ENCODE data around the gene DUSP22. TPM values are rescaled to one million over a fixed set of nuclear protein-coding genes. Genes with fewer than 3 reads are reported as not detected.

DUSP22 gene
- total and polyA plus RNA-seq, 9 of the 15 experiments (the other 6 are each of a cell fraction or from before 2014, with no cell fraction given) = 9.3 to 19.4 (median 11.8) TPM

DNA sequence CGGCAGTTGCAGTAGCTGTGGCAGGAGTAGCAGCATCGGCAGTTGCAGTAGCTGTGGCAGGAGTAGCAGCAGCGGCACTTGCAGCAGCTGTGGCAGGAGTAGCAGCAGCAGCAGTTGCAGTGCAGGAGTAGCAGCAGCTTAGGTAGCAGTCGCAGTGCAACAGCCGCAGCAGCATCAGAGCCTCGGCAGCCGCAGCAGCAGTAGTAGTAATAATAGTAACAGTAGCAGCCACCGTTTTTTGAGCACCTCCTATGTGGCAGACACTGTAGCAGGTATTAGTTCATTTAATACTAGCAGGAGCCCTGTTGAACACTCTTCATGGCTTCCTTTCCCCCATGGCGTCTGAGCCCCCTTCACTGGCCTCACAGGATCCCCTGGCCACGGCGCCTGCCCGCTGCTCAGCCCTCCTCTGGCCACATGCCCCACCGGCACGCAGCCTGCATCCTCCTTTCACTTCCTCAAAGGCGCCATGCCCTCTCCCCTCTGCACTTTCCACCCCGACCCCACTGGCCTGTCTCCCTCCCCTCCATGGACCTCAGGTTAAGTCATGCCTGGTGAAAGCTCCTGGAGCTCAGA is 80.1 kb downstream of the DUSP22 start:
- H3K9ac ChIP-seq (ENCODE audit: insufficient read depth in 1 of 2, low read depth in 2 of 2, low read length in 2 of 2) = no peak overlapping the region
- ATAC-seq = no peak

More for the DNA sequence above, 80.1 kb downstream of the DUSP22 start:
- H3K4me1 ChIP-seq (replicated peaks in 1 of 2; ENCODE audit: control insufficient read depth in 2 of 2, insufficient read depth in 2 of 2, low read length in 2 of 2) = no peaks in the 10 kb centered on the region
- no peaks in the 10 kb centered on the region for H4K20me1 ChIP-seq (replicated peaks; ENCODE audit: control insufficient read depth, insufficient read depth, low read length)
- ChIA-PET POLR2A (interaction anchor here (0.6 to 1.1 kb wide), 3 partner anchors 12 to 169 kb away, joined by 3 read pairs; no protein-coding TSS in a partner anchor), CTCF (ENCODE audit: low intra/inter-chr PET ratio) (no interaction called here)
- H3K36me3 ChIP-seq (ENCODE audit: control insufficient read depth, insufficient read depth, low read length) = no peaks in the 10 kb centered on the region
- peaks cover 49 to 72% of the 10 kb centered on the region in 2 experiments for H3K27me3 ChIP-seq (ENCODE audit: control insufficient read depth in 2 of 2, insufficient read depth in 2 of 2, low read length in 2 of 2)
- 3% methylated on average over 16 of the region's 16 CpGs for WGBS (ENCODE audit: insufficient coverage, low coverage, missing lambda C conversion rate)
- no peak overlapping the region for H3K4me2 ChIP-seq (ENCODE audit: insufficient read depth, low read length)
- no peak overlapping the region for H3K27ac ChIP-seq (ENCODE audit: extremely low read depth, low read depth, low read length)
- H3K9me3 ChIP-seq (replicated peaks; ENCODE audit: control insufficient read depth, insufficient read depth, low read depth, low read length) = no peaks in the 10 kb centered on the region
- intact Hi-C loops (cut with micrococcal nuclease) = no loop called here
- no peak overlapping the region for H2AFZ ChIP-seq (ENCODE audit: low read depth, low read length)
- no peaks in the 10 kb centered on the region for H3K79me2 ChIP-seq (ENCODE audit: control insufficient read depth, insufficient read depth, low read length)
- no peaks in the 10 kb centered on the region for H3K9me1 ChIP-seq (ENCODE audit: control insufficient read depth, insufficient read depth, low read length)
- in situ Hi-C loops (cut with MboI) = no loop called here
- BruUV-seq (replicated peaks) = no TSS peak
- FAIRE-seq (no peak), DNase-seq (ENCODE audit: extremely low read depth in 1 of 4, low spot score in 3 of 4) (no peak)
- no peak overlapping the region for H3K4me3 ChIP-seq
- TF ChIP-seq CEBPB (tag; IDR thresholded peaks at IDR 0.05) (no peak), PCBP2 (IDR thresholded peaks at IDR 0.05; ENCODE audit: low read depth, low read length, poor library complexity, severe bottlenecking) (no peak), ZBTB8A (IDR thresholded peaks at IDR 0.05; ENCODE audit: partially characterized antibody) (no peak), HMG20A (CRISPR knock-in tag; conservative IDR thresholded peaks at IDR 0.05) (no peak), ETV5 (CRISPR knock-in tag; IDR thresholded peaks at IDR 0.05; ENCODE audit: low read depth) (no peak), CBX2 (IDR thresholded peaks at IDR 0.05; ENCODE audit: insufficient read depth, low read length, poor library complexity, severe bottlenecking) (no peak), ZNF77 (CRISPR knock-in tag; IDR thresholded peaks at IDR 0.05) (no peak), THRAP3 (IDR thresholded peaks at IDR 0.05; ENCODE audit: borderline replicate concordance) (no peak), ZC3H4 (CRISPR knock-in tag; IDR thresholded peaks at IDR 0.05; ENCODE audit: borderline replicate concordance) (no peak), ZNF212 (CRISPR knock-in tag; IDR thresholded peaks at IDR 0.05) (no peak), ZNF644 (tag; IDR thresholded peaks at IDR 0.05; ENCODE audit: low read depth) (no peak)
- TF ChIP-seq, protein P1, sequence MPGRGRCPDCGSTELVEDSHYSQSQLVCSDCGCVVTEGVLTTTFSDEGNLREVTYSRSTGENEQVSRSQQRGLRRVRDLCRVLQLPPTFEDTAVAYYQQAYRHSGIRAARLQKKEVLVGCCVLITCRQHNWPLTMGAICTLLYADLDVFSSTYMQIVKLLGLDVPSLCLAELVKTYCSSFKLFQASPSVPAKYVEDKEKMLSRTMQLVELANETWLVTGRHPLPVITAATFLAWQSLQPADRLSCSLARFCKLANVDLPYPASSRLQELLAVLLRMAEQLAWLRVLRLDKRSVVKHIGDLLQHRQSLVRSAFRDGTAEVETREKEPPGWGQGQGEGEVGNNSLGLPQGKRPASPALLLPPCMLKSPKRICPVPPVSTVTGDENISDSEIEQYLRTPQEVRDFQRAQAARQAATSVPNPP (IDR thresholded peaks at IDR 0.05; ENCODE audit: borderline replicate concordance, insufficient read depth, insufficient read length) = no peak
